Testis (tissue), 2 donors: ENCODE data around the gene AFAP1L2.

Experiments used
- POLR2A ChIP-seq: fragments of 450-650 bp; IDR thresholded peaks from one replicate; pipeline ENCODE4 v1.6.1; 2017; ENCODE audit warnings: antibody characterized with exemption, mild to moderate bottlenecking, moderate library complexity
- TF ChIP-seq, protein P1 (sequence below), 3 experiments: fragments of 450-650 bp in 2 of 3; fragments of 200-600 bp in 1 of 3; sonication (generic) in 1 of 3; IDR thresholded peaks; one replicate each; pipeline ENCODE4 v1.5.1; 2016 to 2019; ENCODE audit warnings: antibody characterized with exemption in 3 of 3, mild to moderate bottlenecking in 2 of 3, moderate library complexity in 1 of 3

- TF ChIP-seq POLR2A, result no peak
- TF ChIP-seq, protein P1, sequence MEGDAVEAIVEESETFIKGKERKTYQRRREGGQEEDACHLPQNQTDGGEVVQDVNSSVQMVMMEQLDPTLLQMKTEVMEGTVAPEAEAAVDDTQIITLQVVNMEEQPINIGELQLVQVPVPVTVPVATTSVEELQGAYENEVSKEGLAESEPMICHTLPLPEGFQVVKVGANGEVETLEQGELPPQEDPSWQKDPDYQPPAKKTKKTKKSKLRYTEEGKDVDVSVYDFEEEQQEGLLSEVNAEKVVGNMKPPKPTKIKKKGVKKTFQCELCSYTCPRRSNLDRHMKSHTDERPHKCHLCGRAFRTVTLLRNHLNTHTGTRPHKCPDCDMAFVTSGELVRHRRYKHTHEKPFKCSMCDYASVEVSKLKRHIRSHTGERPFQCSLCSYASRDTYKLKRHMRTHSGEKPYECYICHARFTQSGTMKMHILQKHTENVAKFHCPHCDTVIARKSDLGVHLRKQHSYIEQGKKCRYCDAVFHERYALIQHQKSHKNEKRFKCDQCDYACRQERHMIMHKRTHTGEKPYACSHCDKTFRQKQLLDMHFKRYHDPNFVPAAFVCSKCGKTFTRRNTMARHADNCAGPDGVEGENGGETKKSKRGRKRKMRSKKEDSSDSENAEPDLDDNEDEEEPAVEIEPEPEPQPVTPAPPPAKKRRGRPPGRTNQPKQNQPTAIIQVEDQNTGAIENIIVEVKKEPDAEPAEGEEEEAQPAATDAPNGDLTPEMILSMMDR (IDR thresholded peaks at IDR 0.05), result no peak
Observed at GRCh38 chr10:114444819-114445218, 40.5 kb upstream of the AFAP1L2 start.
